Amygdala (tissue), 56 donors: ENCODE data around the gene LALBA.
"Not testable (repeated sequence)": the region's sequence is repeated elsewhere in the genome, so short reads cannot be mapped to it uniquely, and the experiment has no call there.

Experiments used
- DNase-seq, 56 donors: peaks; one replicate each; lab custom pipeline; 2025; lab: John Stamatoyannopoulos, UW

Gene LALBA

GRCh38 chr12:48536602-48537001 lies 33.2 kb downstream of the LALBA start:
- no peak for DNase-seq

GRCh38 chr12:48532601-48533000 lies 37.2 kb downstream of the LALBA start:
- no peak for DNase-seq

- DNase-seq: no peak
Measured at GRCh38 chr12:48527891-48528670, 41.8 kb downstream of the LALBA start.

DNA sequence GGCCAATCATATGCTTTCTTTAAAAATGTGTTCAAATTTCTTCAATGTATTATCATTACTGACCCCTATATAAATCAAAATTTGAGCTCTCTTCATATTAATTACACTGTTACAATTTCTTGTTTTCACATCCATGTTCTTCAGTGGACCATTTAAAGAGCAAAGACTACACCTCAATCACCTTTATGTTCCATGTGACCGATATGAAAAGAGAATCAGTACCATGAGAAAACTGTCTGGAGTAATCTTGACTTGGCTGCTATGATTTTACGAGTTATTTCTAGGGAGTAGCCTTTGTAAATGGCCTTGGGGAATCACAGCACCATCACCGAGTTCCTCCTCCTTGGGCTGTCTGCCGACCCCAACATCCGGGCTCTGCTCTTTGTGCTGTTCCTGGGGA lies 44.5 kb downstream of the LALBA start, which contains the start of gene OR8S1:
OR8S1 (plus strand) TSS at position 301 of the 400 bp plus-strand sequence; CDS start at position 301, 0 bp downstream.
- no peak for DNase-seq

DNA sequence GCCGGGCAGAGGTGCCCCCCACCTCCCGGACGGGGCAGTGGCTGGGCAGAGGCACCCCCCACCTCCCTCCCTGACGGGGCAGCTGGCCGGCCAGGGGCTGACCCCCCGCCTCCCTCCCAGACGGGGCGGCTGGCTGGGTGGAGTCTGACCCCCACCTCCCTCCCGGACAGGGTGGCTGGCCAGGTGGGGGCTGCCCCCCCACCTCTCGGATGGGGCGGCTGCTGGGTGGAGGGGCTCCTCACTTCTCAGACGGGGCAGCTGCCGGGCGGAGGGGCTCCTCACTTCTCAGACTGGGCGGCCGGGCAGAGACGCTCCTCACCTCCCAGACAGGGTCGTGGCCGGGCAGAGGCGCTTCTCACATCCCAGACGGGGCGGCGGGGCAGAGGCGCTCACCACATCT lies 49.5 kb downstream of the LALBA start:
- DNase-seq: not testable (repeated sequence)
